C4-2B (cell line): Measurements from ENCODE around the gene SLC9A7.

Experiments used
- ZFX ChIP-seq: fragments of 450-650 bp; IDR thresholded peaks from 2 replicates; pipeline ENCODE4 v1.6.1; 2017
- TF ChIP-seq, protein P1 (sequence below): fragments of 450-650 bp; conservative IDR thresholded peaks from 2 replicates; pipeline ENCODE4 v1.5.1; 2017; ENCODE audit warnings: mild to moderate bottlenecking

DNA sequence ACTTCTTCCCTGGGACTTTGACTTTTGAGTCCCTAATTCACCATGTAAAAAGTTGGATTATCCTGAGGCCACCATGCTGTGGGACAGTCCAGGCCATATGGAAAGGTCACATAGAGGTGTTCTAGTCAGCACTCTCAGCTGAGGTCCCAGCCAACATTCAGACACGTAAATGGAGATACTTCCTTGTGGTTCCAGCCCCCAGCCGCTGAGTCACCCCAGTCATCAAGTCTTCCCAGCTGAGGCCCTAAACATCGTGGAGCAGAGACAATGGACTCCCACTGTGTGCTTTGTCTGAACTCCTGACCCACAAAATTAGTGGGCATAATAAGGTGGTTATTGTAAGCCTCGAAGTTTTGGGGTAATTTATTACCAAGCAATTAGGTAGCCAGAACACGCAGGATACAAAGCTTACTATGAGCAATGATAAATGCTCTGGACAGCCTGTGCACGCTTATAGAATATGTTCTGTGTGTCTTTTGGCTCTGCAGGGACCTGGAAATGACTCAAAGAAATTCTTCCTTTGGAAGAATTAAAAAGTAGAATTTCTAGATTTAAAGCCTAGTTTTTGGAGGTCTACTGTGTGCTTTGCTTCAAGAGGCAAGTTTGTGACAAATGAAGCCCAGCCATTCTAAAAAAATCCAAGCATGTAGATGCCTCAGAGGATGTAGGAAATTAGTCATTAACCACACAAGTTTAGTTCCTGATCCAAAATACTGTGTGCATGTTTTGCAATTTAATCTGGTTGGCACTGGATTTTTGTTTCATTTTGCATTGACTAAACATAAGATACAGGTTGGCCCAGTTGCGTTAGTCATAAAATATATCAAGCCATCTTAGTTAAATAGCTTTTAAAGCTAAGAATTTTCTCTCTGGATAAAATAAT, 33.2 kb upstream of the SLC9A7 start:
- TF ChIP-seq, protein P1, sequence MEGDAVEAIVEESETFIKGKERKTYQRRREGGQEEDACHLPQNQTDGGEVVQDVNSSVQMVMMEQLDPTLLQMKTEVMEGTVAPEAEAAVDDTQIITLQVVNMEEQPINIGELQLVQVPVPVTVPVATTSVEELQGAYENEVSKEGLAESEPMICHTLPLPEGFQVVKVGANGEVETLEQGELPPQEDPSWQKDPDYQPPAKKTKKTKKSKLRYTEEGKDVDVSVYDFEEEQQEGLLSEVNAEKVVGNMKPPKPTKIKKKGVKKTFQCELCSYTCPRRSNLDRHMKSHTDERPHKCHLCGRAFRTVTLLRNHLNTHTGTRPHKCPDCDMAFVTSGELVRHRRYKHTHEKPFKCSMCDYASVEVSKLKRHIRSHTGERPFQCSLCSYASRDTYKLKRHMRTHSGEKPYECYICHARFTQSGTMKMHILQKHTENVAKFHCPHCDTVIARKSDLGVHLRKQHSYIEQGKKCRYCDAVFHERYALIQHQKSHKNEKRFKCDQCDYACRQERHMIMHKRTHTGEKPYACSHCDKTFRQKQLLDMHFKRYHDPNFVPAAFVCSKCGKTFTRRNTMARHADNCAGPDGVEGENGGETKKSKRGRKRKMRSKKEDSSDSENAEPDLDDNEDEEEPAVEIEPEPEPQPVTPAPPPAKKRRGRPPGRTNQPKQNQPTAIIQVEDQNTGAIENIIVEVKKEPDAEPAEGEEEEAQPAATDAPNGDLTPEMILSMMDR: no peak
- TF ChIP-seq ZFX: no peak
